Bronchial epithelial cell (primary cell): ENCODE data around the gene ZNF692. TPM values are rescaled to one million over a fixed set of nuclear protein-coding genes. Genes with fewer than 3 reads are reported as not detected.

Experiments used
- DNase-seq: peaks from one replicate; pipeline ENCODE4 v3.0.0-alpha.2; 2010; ENCODE audit warnings: low read depth
- FAIRE-seq: peaks from 2 replicates; lab custom pipeline; 2011; peaks lifted over from hg19 to GRCh38; lab: Jason Lieb, UNC
- H3K27me3 ChIP-seq: 2 replicates; pipeline ENCODE4 v1.5.1; 2011; ENCODE audit warnings: low read length; ENCODE audit not compliant: control insufficient read depth, insufficient read depth
- H3K36me3 ChIP-seq: 2 replicates; pipeline ENCODE4 v1.5.1; 2011; ENCODE audit warnings: low read length; ENCODE audit not compliant: control insufficient read depth, insufficient read depth
- H3K4me3 ChIP-seq: 2 replicates; pipeline ENCODE4 v1.5.1; 2011; ENCODE audit warnings: mild to moderate bottlenecking, low read depth, low read length, control low read depth
- CTCF ChIP-seq: IDR thresholded peaks from 2 replicates; pipeline ENCODE4 v1.5.1; 2011; ENCODE audit warnings: mild to moderate bottlenecking, moderate library complexity, low read length, control low read depth, inconsistent platforms; ENCODE audit not compliant: insufficient read depth, severe bottlenecking
- total RNA-seq: library from RNA; depleted of rRNA; stranded (reverse); fragments of >200 nt; gene quantifications from 2 replicates; pipeline ENCODE4 v1.2.1, GENCODE V29; 2014

ZNF692 gene
- total RNA-seq, 1 donor from 2014 or later: 19.7 TPM

GRCh38 chr1:248828845-248829244 is 30.0 kb downstream of the ZNF692 start:
- DNase-seq: peak; percentile 87
- Histone ChIP-seq H3K4me3 (no peak overlapping the region), H3K27me3 (no peaks in the 10 kb centered on the region), H3K36me3 (no peaks in the 10 kb centered on the region)
- no peak for FAIRE-seq
- no peak for TF ChIP-seq CTCF

GRCh38 chr1:248825909-248826760 is 32.8 kb downstream of the ZNF692 start, which contains the start of gene SH3BP5L:
Gene SH3BP5L (minus strand): TSS chr1:248825915. CDS start chr1:248824935, 980 bp downstream.
- H3K4me3 ChIP-seq: peak within 1 kb of the TSS; percentile 80
- TF ChIP-seq CTCF: peak; percentile 77
- H3K36me3 ChIP-seq: peaks cover 7% of the 10 kb centered on the region
- FAIRE-seq (no peak), DNase-seq (peak; percentile 89)
- H3K27me3 ChIP-seq: no peaks in the 10 kb centered on the region

- no peak for FAIRE-seq
These were observed 33.3 kb downstream of the ZNF692 start for GRCh38 chr1:248825573-248825908.

GRCh38 chr1:248825136-248825535 is 33.7 kb downstream of the ZNF692 start:
- Histone ChIP-seq H3K36me3 (peaks cover 10% of the 10 kb centered on the region), H3K27me3 (no peaks in the 10 kb centered on the region), H3K4me3 (peak overlapping the region; percentile 80)
- no peak for TF ChIP-seq CTCF
- no peak for DNase-seq
- no peak for FAIRE-seq

More at GRCh38 chr1:248825573-248825908, 33.3 kb downstream of the ZNF692 start:
- H3K36me3 ChIP-seq: peaks cover 8% of the 10 kb centered on the region
- TF ChIP-seq CTCF: no peak
- no peaks in the 10 kb centered on the region for H3K27me3 ChIP-seq
- DNase-seq: no peak
- H3K4me3 ChIP-seq: peak overlapping the region; percentile 80

- H3K4me3 ChIP-seq: peak overlapping the region; percentile 80
- TF ChIP-seq CTCF: no peak
- H3K27me3 ChIP-seq: no peaks in the 10 kb centered on the region
- peaks cover 12% of the 10 kb centered on the region for H3K36me3 ChIP-seq
- FAIRE-seq: no peak
- no peak for DNase-seq
These were observed 34.2 kb downstream of the ZNF692 start for GRCh38 chr1:248824701-248825100.
